Measurements from ENCODE around the gene CTXN1. TPM values are rescaled to one million over a fixed set of nuclear protein-coding genes. Genes with fewer than 3 reads are reported as not detected.

Gene CTXN1
- total and polyA plus RNA-seq, 2 donors (not counting 1 experiment from before 2014, with no cell fraction given), result not detected

- ChIA-PET POLR2A (interaction anchor here (0.6 to 3.2 kb wide), 3 partner anchors 21 to 596 kb away, joined by 3 to 29 read pairs (median 4); partner anchors contain the start of gene SNAPC2), CTCF (interaction anchor here (0.6 to 1.9 kb wide), 5 partner anchors 13 to 545 kb away, joined by 3 to 5 read pairs (median 3); no protein-coding TSS in a partner anchor)
- Histone ChIP-seq H4K20me1 (ENCODE audit: control insufficient read depth, insufficient read depth, low read length, poor library complexity, severe bottlenecking) (peaks cover 8% of the 10 kb centered on the region), H3K27me3 (replicated peaks in 1 of 4; ENCODE audit: control extremely low read depth in 1 of 4, control insufficient read depth in 3 of 4, insufficient read depth in 4 of 4, low read length in 3 of 4) (no peaks in the 10 kb centered on the region), H3K4me3 (ENCODE audit: control extremely low read depth in 1 of 5, extremely low read depth in 1 of 5, insufficient read depth in 1 of 5, low read depth in 2 of 5, low read length in 4 of 5) (no peak overlapping the region), H3K79me2 (ENCODE audit: control insufficient read depth, insufficient read depth, low read length) (peaks cover 47% of the 10 kb centered on the region), H3K9me3 (ENCODE audit: control extremely low read depth in 1 of 3, control insufficient read depth in 2 of 3, insufficient read depth in 1 of 3, low read length in 2 of 3) (no peaks in the 10 kb centered on the region), H3K4me1 (ENCODE audit: control insufficient read depth in 2 of 2, insufficient read depth in 2 of 2, low read length in 2 of 2) (peaks cover 12 to 21% of the 10 kb centered on the region in 2 donors), H3K27ac (ENCODE audit: low read length in 2 of 2) (no peak overlapping the region), H3K9ac (ENCODE audit: low read length) (no peak overlapping the region), H3K36me3 (replicated peaks in 1 of 2; ENCODE audit: control extremely low read depth in 1 of 2, control insufficient read depth in 1 of 2, extremely low read depth in 1 of 2, insufficient read depth in 2 of 2, low read length in 1 of 2) (peaks cover 0 to 27% of the 10 kb centered on the region in 2 experiments), H3K4me2 (replicated peaks; ENCODE audit: low read depth, low read length, poor library complexity, severe bottlenecking) (peak overlapping the region; percentile 84), H2AFZ (ENCODE audit: insufficient read depth, low read depth, low read length, poor library complexity, severe bottlenecking) (no peak overlapping the region)
- DNase-seq (peak; percentile 17), ATAC-seq (ENCODE audit: low read depth) (no peak)
- intact Hi-C loops (cut with micrococcal nuclease), result loop anchor here (2.0 to 5.0 kb wide), 2 partner anchors 73 to 90 kb away; no protein-coding TSS in a partner anchor
- TF ChIP-seq CTCF (IDR thresholded peaks at IDR 0.05) (no peak), EZH2 (IDR thresholded peaks at IDR 0.05; ENCODE audit: borderline replicate concordance, insufficient read depth, low read depth, low read length, poor library complexity, severe bottlenecking) (no peak)
- no peaks in the 10 kb centered on the region for H3K27me3 Mint-ChIP-seq
- no peaks in the 10 kb centered on the region for H3K9me3 Mint-ChIP-seq (ENCODE audit: insufficient read depth)
- H3K27ac Mint-ChIP-seq, result peak overlapping the region; percentile 59
- peak overlapping the region; percentile 96 for H3K4me3 Mint-ChIP-seq
- over 99% methylated on average over 17 of the region's 19 CpGs for WGBS (ENCODE audit: insufficient coverage)
- peaks cover 30% of the 10 kb centered on the region for H3K4me1 Mint-ChIP-seq
These were observed 16.1 kb upstream of the CTXN1 start for GRCh38 chr19:7941895-7942596.

- Mint-ChIP-seq H3K27me3 (no peaks in the 10 kb centered on the region), H3K27ac (no peak overlapping the region), H3K9me3 (ENCODE audit: insufficient read depth) (no peaks in the 10 kb centered on the region), H3K4me1 (peaks cover 30% of the 10 kb centered on the region), H3K4me3 (peak overlapping the region; percentile 27)
- H4K20me1 ChIP-seq (ENCODE audit: control insufficient read depth, insufficient read depth, low read length, poor library complexity, severe bottlenecking), result peaks cover 9% of the 10 kb centered on the region
- peaks cover 47% of the 10 kb centered on the region for H3K79me2 ChIP-seq (ENCODE audit: control insufficient read depth, insufficient read depth, low read length)
- no peak overlapping the region for H2AFZ ChIP-seq (ENCODE audit: insufficient read depth, low read depth, low read length, poor library complexity, severe bottlenecking)
- H3K4me2 ChIP-seq (replicated peaks; ENCODE audit: low read depth, low read length, poor library complexity, severe bottlenecking), result no peak overlapping the region
- WGBS (ENCODE audit: insufficient coverage), result 96% methylated on average over 13 of the region's 13 CpGs
- ATAC-seq (ENCODE audit: low read depth), result no peak
- no peaks in the 10 kb centered on the region for H3K27me3 ChIP-seq (replicated peaks in 1 of 4; ENCODE audit: control extremely low read depth in 1 of 4, control insufficient read depth in 3 of 4, insufficient read depth in 4 of 4, low read length in 3 of 4)
- H3K9ac ChIP-seq (ENCODE audit: low read length), result no peak overlapping the region
- ChIA-PET POLR2A (interaction anchor here (0.7 to 0.9 kb wide), 2 partner anchors 20 to 533 kb away, joined by 3 to 5 read pairs; no protein-coding TSS in a partner anchor), CTCF (interaction anchor here (0.9 to 1.9 kb wide), 3 partner anchors 12 to 319 kb away, joined by 3 to 5 read pairs (median 4); no protein-coding TSS in a partner anchor)
- H3K4me3 ChIP-seq (ENCODE audit: control extremely low read depth in 1 of 5, extremely low read depth in 1 of 5, insufficient read depth in 1 of 5, low read depth in 2 of 5, low read length in 4 of 5), result no peak overlapping the region
- H3K4me1 ChIP-seq (ENCODE audit: control insufficient read depth in 2 of 2, insufficient read depth in 2 of 2, low read length in 2 of 2), result peaks cover 12 to 21% of the 10 kb centered on the region in 2 donors
- no peak for DNase-seq
- intact Hi-C loops (cut with micrococcal nuclease), result loop anchor here (5.0 kb wide), 1 partner anchor 89 kb away; no protein-coding TSS in a partner anchor
- peaks cover 0 to 36% of the 10 kb centered on the region in 2 experiments for H3K36me3 ChIP-seq (replicated peaks in 1 of 2; ENCODE audit: control extremely low read depth in 1 of 2, control insufficient read depth in 1 of 2, extremely low read depth in 1 of 2, insufficient read depth in 2 of 2, low read length in 1 of 2)
- H3K9me3 ChIP-seq (ENCODE audit: control extremely low read depth in 1 of 3, control insufficient read depth in 2 of 3, insufficient read depth in 1 of 3, low read length in 2 of 3), result no peaks in the 10 kb centered on the region
- no peak overlapping the region for H3K27ac ChIP-seq (ENCODE audit: low read length in 2 of 2)
- TF ChIP-seq CTCF (IDR thresholded peaks at IDR 0.05) (no peak), EZH2 (IDR thresholded peaks at IDR 0.05; ENCODE audit: borderline replicate concordance, insufficient read depth, low read depth, low read length, poor library complexity, severe bottlenecking) (no peak)
These were observed 14.9 kb upstream of the CTXN1 start for GRCh38 chr19:7940841-7941240.
